Spleen (tissue), 7 donors: ENCODE results near the gene NSD1.

Source experiments
- POLR2AphosphoS5 ChIP-seq, 3 donors: sonication (generic); formaldehyde crosslinking; IDR thresholded peaks; one replicate each; pipeline ENCODE4 v1.5.1; 2017; ENCODE audit warnings: antibody characterized with exemption in 3 of 3
- TF ChIP-seq, protein P1 (sequence below), 11 experiments: fragments of 200-600 bp in 7 of 11; fragments of 450-650 bp in 4 of 11; sonication (generic) in 4 of 11; IDR thresholded peaks in 8 of 11; conservative IDR thresholded peaks in 3 of 11; 1 replicate in 7 of 11; 2 replicates in 4 of 11; pipeline versions ENCODE4 v1.4.0 to v1.8.0; 2016 to 2021; ENCODE audit warnings: antibody characterized with exemption in 11 of 11, inconsistent platforms in 4 of 11, mild to moderate bottlenecking in 1 of 11
- donor health status: DM: no; HTN: no; CAD: no; lungs with moderate emphysema.
- donor health status: DM: no; HTN: no; CAD: no.
- donor health status: DM: no; HTN: no; CAD: no.

- TF ChIP-seq, protein P1, sequence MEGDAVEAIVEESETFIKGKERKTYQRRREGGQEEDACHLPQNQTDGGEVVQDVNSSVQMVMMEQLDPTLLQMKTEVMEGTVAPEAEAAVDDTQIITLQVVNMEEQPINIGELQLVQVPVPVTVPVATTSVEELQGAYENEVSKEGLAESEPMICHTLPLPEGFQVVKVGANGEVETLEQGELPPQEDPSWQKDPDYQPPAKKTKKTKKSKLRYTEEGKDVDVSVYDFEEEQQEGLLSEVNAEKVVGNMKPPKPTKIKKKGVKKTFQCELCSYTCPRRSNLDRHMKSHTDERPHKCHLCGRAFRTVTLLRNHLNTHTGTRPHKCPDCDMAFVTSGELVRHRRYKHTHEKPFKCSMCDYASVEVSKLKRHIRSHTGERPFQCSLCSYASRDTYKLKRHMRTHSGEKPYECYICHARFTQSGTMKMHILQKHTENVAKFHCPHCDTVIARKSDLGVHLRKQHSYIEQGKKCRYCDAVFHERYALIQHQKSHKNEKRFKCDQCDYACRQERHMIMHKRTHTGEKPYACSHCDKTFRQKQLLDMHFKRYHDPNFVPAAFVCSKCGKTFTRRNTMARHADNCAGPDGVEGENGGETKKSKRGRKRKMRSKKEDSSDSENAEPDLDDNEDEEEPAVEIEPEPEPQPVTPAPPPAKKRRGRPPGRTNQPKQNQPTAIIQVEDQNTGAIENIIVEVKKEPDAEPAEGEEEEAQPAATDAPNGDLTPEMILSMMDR (IDR thresholded peaks at IDR 0.05 in 8 of 11, conservative IDR thresholded peaks at IDR 0.05 in 3 of 11) = no peak
- TF ChIP-seq POLR2AphosphoS5 (IDR thresholded peaks at IDR 0.05) = no peak
Observed at GRCh38 chr5:177091232-177091631, 42.3 kb upstream of the NSD1 start.
